Neural crest cell (in vitro differentiated cells): Measurements from ENCODE around the gene SLC35F6. TPM values are rescaled to one million over a fixed set of nuclear protein-coding genes. Genes with fewer than 3 reads are reported as not detected.

ENCODE experiments used
- DNase-seq: peaks from one replicate; pipeline ENCODE4 v3.0.0; 2021; ENCODE audit warnings: low read depth, mixed read lengths, low spot score
- H3K27ac Mint-ChIP-seq: one replicate; pipeline ENCODE4 v1.8.0; 2021; ENCODE audit warnings: mild to moderate bottlenecking, mixed read lengths; ENCODE audit not compliant: unreplicated experiment
- H3K27me3 Mint-ChIP-seq: 2 replicates; pipeline ENCODE4 v1.8.0; 2021; ENCODE audit warnings: low read depth, mild to moderate bottlenecking, mixed read lengths
- H3K36me3 Mint-ChIP-seq: 2 replicates; pipeline ENCODE4 v1.8.0; 2021; ENCODE audit warnings: low read depth, mild to moderate bottlenecking, mixed read lengths
- H3K4me1 Mint-ChIP-seq: 2 replicates; pipeline ENCODE4 v1.8.0; 2021; ENCODE audit warnings: mixed read lengths
- H3K4me3 Mint-ChIP-seq: one replicate; pipeline ENCODE4 v1.8.0; 2021; ENCODE audit warnings: mild to moderate bottlenecking, mixed read lengths
- H3K9me3 Mint-ChIP-seq: 2 replicates; pipeline ENCODE4 v1.8.0; 2021; ENCODE audit warnings: mixed read lengths
- total RNA-seq: library from RNA; stranded (reverse); gene quantifications from 2 replicates; pipeline ENCODE4 v1.2.1, GENCODE V29; 2021
- TF ChIP-seq, protein P1 (sequence below): fragments of 200-600 bp; sonication (generic); conservative IDR thresholded peaks from 2 replicates; pipeline ENCODE4 v1.5.0; 2021; ENCODE audit warnings: antibody characterized with exemption, mild to moderate bottlenecking

The SLC35F6 gene
- total RNA-seq, 1 donor from 2014 or later, result 30.6 TPM

DNA sequence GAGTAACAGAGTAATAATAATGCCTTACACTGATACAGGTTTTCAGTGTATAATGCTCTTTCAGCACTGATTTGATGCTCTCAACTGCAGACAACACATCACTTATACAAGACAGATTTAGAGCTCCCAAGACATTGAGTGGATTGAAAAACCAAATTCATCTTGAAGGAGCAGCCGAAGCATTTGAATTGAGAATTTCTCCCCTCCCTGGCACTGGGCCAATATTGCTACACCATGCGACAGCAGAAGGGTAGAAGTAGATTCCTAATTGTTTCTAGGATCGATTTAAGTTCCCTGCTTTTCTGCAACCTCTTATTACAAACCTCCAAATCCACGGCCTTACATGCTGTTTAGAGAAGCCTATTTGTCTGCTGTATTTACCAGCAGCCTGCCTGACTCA is 37.2 kb downstream of the SLC35F6 start:
- no peak overlapping the region for H3K4me3 Mint-ChIP-seq
- TF ChIP-seq, protein P1, sequence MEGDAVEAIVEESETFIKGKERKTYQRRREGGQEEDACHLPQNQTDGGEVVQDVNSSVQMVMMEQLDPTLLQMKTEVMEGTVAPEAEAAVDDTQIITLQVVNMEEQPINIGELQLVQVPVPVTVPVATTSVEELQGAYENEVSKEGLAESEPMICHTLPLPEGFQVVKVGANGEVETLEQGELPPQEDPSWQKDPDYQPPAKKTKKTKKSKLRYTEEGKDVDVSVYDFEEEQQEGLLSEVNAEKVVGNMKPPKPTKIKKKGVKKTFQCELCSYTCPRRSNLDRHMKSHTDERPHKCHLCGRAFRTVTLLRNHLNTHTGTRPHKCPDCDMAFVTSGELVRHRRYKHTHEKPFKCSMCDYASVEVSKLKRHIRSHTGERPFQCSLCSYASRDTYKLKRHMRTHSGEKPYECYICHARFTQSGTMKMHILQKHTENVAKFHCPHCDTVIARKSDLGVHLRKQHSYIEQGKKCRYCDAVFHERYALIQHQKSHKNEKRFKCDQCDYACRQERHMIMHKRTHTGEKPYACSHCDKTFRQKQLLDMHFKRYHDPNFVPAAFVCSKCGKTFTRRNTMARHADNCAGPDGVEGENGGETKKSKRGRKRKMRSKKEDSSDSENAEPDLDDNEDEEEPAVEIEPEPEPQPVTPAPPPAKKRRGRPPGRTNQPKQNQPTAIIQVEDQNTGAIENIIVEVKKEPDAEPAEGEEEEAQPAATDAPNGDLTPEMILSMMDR, result no peak
- no peak for DNase-seq
- no peaks in the 10 kb centered on the region for H3K4me1 Mint-ChIP-seq
- H3K27ac Mint-ChIP-seq, result no peak overlapping the region
- H3K27me3 Mint-ChIP-seq, result no peaks in the 10 kb centered on the region
- H3K9me3 Mint-ChIP-seq, result no peaks in the 10 kb centered on the region
- H3K36me3 Mint-ChIP-seq, result peaks cover 15% of the 10 kb centered on the region

DNA sequence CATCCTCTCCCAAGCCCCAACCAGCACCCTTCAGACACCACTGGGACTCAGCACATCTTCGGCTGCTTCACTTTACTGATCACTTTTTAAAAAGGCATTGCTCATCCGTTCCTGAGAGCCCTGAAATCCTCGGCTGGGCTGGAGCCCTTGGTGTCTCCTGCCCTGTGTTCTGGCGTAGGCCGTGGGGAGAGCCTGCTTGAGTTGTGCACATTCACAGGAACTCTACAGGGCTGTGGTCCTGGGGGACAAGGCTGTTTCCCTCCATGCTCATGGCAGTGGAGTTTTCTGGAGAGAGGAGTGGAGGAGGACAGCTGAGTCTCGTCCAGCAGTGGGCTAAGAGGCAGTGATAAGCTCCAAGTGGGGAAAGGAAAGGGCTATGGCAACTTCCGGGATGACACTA is 37.7 kb downstream of the SLC35F6 start:
- TF ChIP-seq, protein P1, result no peak
- H3K27ac Mint-ChIP-seq, result peak overlapping the region; percentile 78
- H3K36me3 Mint-ChIP-seq, result peaks cover 15% of the 10 kb centered on the region
- H3K9me3 Mint-ChIP-seq, result no peaks in the 10 kb centered on the region
- no peak for DNase-seq
- no peak overlapping the region for H3K4me3 Mint-ChIP-seq
- H3K4me1 Mint-ChIP-seq, result no peaks in the 10 kb centered on the region
- H3K27me3 Mint-ChIP-seq, result no peaks in the 10 kb centered on the region

GRCh38 chr2:26805241-26805676 is 41.2 kb downstream of the SLC35F6 start:
- H3K36me3 Mint-ChIP-seq, result peaks cover 6% of the 10 kb centered on the region
- H3K27ac Mint-ChIP-seq, result no peak overlapping the region
- no peaks in the 10 kb centered on the region for H3K27me3 Mint-ChIP-seq
- H3K9me3 Mint-ChIP-seq, result no peaks in the 10 kb centered on the region
- TF ChIP-seq, protein P1, result no peak
- no peak overlapping the region for H3K4me3 Mint-ChIP-seq
- no peak for DNase-seq
- peaks cover 13% of the 10 kb centered on the region for H3K4me1 Mint-ChIP-seq

- no peaks in the 10 kb centered on the region for H3K27me3 Mint-ChIP-seq
- peaks cover 24% of the 10 kb centered on the region for H3K4me1 Mint-ChIP-seq
- no peak for DNase-seq
- no peak overlapping the region for H3K27ac Mint-ChIP-seq
- H3K4me3 Mint-ChIP-seq, result no peak overlapping the region
- H3K9me3 Mint-ChIP-seq, result no peaks in the 10 kb centered on the region
- TF ChIP-seq, protein P1, result no peak
- no peaks in the 10 kb centered on the region for H3K36me3 Mint-ChIP-seq
Measured at GRCh38 chr2:26807788-26808460, 43.8 kb downstream of the SLC35F6 start.

GRCh38 chr2:26809211-26809610 is 45.1 kb downstream of the SLC35F6 start:
- Mint-ChIP-seq H3K36me3 (no peaks in the 10 kb centered on the region), H3K4me3 (no peak overlapping the region), H3K27me3 (no peaks in the 10 kb centered on the region), H3K27ac (peak overlapping the region; percentile 27), H3K4me1 (peaks cover 24% of the 10 kb centered on the region), H3K9me3 (no peaks in the 10 kb centered on the region)
- TF ChIP-seq, protein P1, result no peak
- no peak for DNase-seq
